Measurements from ENCODE around the gene RIGI.
"Not testable (repeated sequence)": the region's sequence is repeated elsewhere in the genome, so short reads cannot be mapped to it uniquely, and the experiment has no call there.

Gene RIGI

DNA sequence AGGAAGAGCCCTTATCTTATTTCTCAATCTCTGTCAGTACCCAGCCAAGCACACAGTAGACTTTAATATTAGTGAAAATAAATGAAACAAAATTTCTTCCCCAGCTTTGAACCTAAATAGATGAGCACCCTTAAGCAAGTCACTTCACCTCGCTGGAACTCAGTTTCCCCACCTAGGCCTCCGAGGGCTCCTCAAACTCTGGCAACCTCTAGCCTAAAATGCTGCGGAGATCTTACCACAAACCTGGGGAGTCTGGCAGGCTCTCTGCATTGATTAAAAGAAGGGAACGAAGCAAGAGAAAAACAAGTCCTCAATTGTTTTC, 326 bp downstream of the RIGI start:
- DNase-seq: no peak

DNA sequence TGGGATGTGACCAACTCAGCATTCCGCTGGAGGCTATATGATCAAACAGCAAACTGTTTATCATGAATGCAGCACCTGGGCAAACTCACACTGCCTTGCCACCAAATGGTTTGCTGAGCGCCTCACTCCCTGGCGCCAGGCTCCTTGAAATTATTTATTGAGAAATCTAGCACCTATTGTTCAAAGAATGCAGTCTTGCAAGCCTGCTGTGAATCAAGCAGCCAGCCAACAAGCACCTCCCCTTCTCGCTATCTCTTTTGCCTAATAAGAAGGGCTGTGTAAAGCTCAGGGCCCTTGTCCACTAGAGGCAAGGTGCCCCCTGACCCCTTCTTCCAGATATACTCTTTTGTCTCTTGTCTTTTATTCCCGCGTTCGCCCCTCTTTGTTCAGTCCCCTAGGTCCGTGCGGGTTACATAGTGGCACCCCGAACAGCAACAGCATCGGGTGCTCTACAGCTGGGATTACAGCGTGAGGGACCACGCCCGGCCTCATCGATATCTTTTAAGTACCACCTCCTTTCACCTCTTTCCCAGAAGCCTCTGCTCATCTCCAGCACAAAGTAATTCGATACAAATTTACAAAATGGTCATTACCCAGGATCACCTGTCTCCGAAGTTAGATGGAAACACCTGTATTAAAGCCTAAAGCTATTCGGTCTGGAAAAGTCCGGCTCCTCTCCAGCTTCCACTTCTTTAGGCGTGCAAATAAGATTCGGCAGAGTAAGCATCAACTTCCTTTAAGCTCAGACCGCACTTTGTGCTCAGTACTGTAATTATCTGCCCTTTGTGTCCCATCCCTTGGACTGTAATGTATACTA, 896 bp downstream of the RIGI start:
- peak; percentile 35 to 43 for DNase-seq

DNA sequence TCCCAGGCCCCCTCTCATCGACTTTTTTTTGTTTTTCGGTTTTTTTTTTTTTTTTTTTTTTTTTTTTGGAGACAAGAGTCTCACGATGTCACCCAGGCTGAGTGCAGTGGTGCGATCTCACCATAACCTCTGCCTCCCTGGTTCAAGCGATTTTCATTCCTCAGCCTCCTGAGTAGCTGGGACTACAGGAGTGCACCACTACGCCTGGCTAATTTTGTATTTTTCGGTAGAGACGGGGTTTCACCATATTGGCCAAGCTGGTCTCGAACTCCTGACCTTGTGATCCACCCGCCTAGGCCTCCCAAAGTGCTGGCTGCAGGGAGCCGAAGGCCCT, 1.5 kb downstream of the RIGI start:
- DNase-seq: not testable (repeated sequence)

- DNase-seq: no peak
Observed at GRCh38 chr9:32523910-32524309, 2.1 kb downstream of the RIGI start.

GRCh38 chr9:32518276-32518675, 7.7 kb downstream of the RIGI start:
- DNase-seq: no peak

DNA sequence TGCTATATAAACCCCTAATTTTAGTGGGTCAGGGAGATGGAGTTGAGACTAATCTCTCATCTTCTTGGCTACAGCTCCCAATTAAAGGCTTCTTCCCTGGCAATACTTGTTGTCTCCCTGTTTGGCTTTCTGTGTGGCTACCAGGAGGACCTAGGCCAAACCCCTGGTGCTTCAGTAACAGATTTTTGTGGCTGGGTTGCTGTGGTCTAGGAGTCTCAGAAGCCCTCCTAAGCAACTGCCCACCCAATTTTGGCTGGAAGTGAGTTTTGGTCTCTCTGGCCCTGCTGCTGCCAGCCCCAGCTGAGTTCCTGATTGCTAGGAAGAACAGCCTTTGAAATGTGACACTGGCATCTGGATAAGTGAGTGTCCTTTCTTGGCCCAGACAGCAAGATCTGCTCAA, 9.8 kb downstream of the RIGI start:
- no peak for DNase-seq

GRCh38 chr9:32508728-32509127, 17.3 kb downstream of the RIGI start:
- DNase-seq: no peak

GRCh38 chr9:32503008-32503407, 23.0 kb downstream of the RIGI start:
- DNase-seq: no peak

DNA sequence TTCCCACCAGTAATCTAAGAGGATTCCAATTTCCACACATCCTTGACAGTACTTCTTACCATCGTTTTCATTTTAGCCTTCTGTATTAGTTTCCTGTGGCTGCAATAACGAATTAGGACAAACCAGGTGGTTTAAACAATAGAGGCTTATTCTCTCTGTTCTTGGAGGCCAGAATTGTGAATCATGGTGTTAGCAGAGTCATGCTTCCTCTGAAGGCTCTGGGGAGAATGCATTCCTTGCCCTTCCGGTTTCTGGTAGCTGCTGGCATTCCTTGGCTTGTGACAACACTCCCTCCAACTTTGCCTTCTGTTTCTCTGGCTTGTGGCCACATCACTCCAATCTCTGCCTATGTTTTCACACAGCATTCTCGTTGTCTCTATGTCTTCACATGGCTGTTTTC, 23.5 kb downstream of the RIGI start:
- no peak for DNase-seq

DNA sequence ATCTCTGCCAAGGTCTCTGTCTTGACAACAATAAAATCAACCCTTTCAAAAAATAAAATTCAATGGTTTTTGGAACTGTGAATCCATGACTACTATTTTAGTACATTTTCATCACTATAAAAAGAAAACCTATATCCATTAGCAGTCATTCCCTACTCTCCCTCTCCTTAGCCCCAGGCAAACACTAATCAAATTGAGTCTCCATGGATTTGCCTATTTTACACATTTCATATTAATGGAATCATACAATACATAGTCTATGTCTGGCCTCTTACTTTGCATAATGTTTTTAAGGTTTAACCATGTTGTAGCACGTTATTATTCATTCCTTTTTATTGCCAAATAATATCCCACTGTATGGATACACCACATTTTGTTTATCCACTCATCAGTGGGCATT, 24.1 kb downstream of the RIGI start:
- DNase-seq: no peak

- no peak for DNase-seq
Observed at GRCh38 chr9:32500768-32501167, 25.2 kb downstream of the RIGI start.

GRCh38 chr9:32497921-32498320, 28.1 kb downstream of the RIGI start:
- DNase-seq: no peak

- no peak for DNase-seq
Observed at GRCh38 chr9:32490601-32491000, 35.4 kb downstream of the RIGI start.

DNA sequence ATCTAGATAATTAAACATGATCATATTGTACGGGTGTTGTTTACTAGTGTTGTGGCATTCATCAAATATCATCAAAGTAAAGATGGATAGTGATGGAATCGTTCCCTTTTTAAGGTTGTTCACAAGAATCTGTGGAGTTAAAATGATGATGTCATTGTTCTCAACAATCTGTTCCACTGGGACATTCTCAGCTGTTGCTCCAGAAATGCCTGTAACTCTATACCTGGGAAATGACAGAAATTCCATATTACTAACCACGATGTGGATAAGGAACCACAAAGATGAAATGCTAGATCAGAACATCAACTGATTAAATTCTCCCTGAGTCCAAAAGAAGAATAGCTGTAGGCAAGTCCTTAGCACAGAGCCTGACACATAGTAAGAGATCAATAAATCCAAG, 38.0 kb downstream of the RIGI start:
- DNase-seq: no peak

GRCh38 chr9:32486839-32487562, 39.0 kb downstream of the RIGI start:
- no peak for DNase-seq

- no peak for DNase-seq
Observed at GRCh38 chr9:32483343-32483742, 42.7 kb downstream of the RIGI start.
